GM21786 (cell line): ENCODE results near the gene STAU1.
"Not testable (repeated sequence)": the region's sequence is repeated elsewhere in the genome, so short reads cannot be mapped to it uniquely, and the experiment has no call there.

Experiments
- ATAC-seq: cut with Tn5 transposase; IDR thresholded peaks from one replicate; pipeline ENCODE4 v1.9.1; 2021; ENCODE audit not compliant: unreplicated experiment

Gene STAU1

GRCh38 chr20:49082295-49082694 is 105.8 kb downstream of the STAU1 start:
- ATAC-seq: not testable (repeated sequence)

- ATAC-seq: no peak
Measured at GRCh38 chr20:49078310-49078709, 109.8 kb downstream of the STAU1 start.

GRCh38 chr20:49074521-49074920 is 113.6 kb downstream of the STAU1 start:
- ATAC-seq: no peak
